Thoracic aorta (tissue), 2 donors: ENCODE measurements around the gene ABHD3. TPM values are rescaled to one million over a fixed set of nuclear protein-coding genes. Genes with fewer than 3 reads are reported as not detected.
"Not testable (repeated sequence)": the region's sequence is repeated elsewhere in the genome, so short reads cannot be mapped to it uniquely, and the experiment has no call there.

Experiments used
- ATAC-seq: fragments of 150-250 bp; one replicate; pipeline ENCODE4 v1.8.0; 2017; ENCODE audit warnings: low read depth; ENCODE audit not compliant: insufficient number of reproducible peaks, low FRiP score
- DNase-seq: peaks from one replicate; pipeline ENCODE4 v3.0.0-alpha.2; 2020; ENCODE audit warnings: low spot score
- H3K27ac ChIP-seq, 2 donors: fragments of 200-600 bp; sonication (generic); 1 replicate in 1 of 2; 2 replicates in 1 of 2; pipeline ENCODE4 v1.5.1; 2016; ENCODE audit warnings: mild to moderate bottlenecking in 2 of 2, moderate library complexity in 2 of 2
- H3K27me3 ChIP-seq: fragments of 200-600 bp; sonication (generic); replicated peaks from 2 replicates; pipeline ENCODE4 v1.6.0; 2016; ENCODE audit warnings: mild to moderate bottlenecking; ENCODE audit not compliant: insufficient read depth
- H3K36me3 ChIP-seq: fragments of 200-600 bp; sonication (generic); one replicate; pipeline ENCODE4 v1.5.1; 2016
- H3K4me1 ChIP-seq, 2 donors: fragments of 200-600 bp; sonication (generic); 1 replicate in 1 of 2; 2 replicates in 1 of 2; pipeline versions ENCODE4 v1.5.1 to v1.6.0; 2016; ENCODE audit warnings: low read depth in 2 of 2, mild to moderate bottlenecking in 1 of 2; ENCODE audit not compliant: control insufficient read depth in 1 of 2
- H3K4me3 ChIP-seq: fragments of 200-600 bp; sonication (generic); 2 replicates; pipeline ENCODE4 v1.5.1; 2016; ENCODE audit warnings: mild to moderate bottlenecking
- H3K9me3 ChIP-seq: fragments of 200-600 bp; sonication (generic); 2 replicates; pipeline ENCODE4 v1.5.1; 2016
- total RNA-seq, 2 donors: library from RNA; depleted of rRNA; stranded (reverse); fragments of >200 nt; gene quantifications; one replicate each; pipeline versions ENCODE4 v1.1.0 to v1.2.3, GENCODE V29; 2016
- TF ChIP-seq, protein P1 (sequence below): fragments of 200-600 bp; sonication (generic); IDR thresholded peaks from one replicate; pipeline ENCODE4 v1.5.1; 2019; ENCODE audit warnings: antibody characterized with exemption

The ABHD3 gene
- total RNA-seq, 2 donors from 2014 or later, result 8.5 to 14.4 TPM

DNA sequence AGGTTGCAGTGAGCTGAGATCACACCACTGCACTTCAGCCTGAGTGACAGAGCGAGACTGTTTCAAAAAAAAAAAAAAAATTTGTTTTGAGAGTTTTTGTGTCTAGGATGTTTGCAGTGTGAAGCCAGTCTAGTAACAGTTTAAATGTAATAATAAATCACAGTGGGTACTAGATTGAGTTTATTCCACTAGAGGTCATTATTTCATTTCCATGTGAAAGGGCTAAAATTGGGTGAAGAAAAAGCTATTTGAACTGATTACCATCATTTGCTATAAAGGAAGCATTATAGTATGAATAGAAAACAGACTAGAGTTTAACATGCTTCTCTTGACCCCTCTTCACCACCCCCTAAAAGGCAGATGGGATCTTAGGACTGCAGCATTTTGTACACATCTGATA, 72.2 kb downstream of the ABHD3 start:
- Histone ChIP-seq H3K4me1 (no peaks in the 10 kb centered on the region), H3K4me3 (no peak overlapping the region), H3K27me3 (no peaks in the 10 kb centered on the region), H3K27ac (no peak overlapping the region), H3K36me3 (peaks cover 15% of the 10 kb centered on the region), H3K9me3 (no peaks in the 10 kb centered on the region)
- ATAC-seq (no peak), DNase-seq (no peak)
- TF ChIP-seq, protein P1, sequence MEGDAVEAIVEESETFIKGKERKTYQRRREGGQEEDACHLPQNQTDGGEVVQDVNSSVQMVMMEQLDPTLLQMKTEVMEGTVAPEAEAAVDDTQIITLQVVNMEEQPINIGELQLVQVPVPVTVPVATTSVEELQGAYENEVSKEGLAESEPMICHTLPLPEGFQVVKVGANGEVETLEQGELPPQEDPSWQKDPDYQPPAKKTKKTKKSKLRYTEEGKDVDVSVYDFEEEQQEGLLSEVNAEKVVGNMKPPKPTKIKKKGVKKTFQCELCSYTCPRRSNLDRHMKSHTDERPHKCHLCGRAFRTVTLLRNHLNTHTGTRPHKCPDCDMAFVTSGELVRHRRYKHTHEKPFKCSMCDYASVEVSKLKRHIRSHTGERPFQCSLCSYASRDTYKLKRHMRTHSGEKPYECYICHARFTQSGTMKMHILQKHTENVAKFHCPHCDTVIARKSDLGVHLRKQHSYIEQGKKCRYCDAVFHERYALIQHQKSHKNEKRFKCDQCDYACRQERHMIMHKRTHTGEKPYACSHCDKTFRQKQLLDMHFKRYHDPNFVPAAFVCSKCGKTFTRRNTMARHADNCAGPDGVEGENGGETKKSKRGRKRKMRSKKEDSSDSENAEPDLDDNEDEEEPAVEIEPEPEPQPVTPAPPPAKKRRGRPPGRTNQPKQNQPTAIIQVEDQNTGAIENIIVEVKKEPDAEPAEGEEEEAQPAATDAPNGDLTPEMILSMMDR, result no peak

DNA sequence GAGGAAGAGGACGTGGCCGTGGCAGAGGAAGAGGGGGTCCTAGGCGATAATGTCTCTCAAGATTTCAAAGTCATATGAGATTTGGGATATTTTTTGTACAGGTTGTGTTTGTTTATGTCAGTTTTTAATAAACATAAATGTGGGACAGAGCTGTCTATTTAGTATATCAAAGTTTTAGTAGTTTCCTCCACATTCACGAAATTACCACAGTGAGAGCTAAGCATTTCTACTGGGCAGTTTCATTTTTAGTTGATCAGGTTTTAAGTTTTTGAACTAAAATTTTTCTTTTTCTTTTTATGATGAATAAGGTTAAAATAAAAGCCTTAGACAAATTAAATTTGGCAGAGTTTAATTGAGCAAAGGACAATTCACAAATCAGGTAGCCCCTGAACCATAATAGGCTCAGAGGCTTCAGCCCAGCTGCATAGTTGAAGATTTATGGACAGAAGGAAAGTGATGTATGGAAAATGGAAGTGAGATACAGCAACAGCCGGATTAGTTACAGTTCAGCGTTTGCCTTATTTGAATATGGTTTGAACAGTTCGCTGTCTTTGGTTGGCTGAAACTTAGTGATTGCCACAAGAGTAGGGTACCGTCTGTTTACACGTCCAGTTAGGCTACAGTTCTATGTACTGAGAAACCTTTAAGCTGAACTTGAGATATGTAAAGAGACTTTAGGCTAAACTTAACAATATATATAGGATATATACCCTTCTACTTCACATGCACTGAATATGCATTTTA, 75.3 kb downstream of the ABHD3 start:
- Histone ChIP-seq H3K9me3 (no peaks in the 10 kb centered on the region), H3K27ac (no peak overlapping the region), H3K27me3 (no peaks in the 10 kb centered on the region), H3K36me3 (peaks cover 29% of the 10 kb centered on the region), H3K4me3 (no peak overlapping the region), H3K4me1 (no peaks in the 10 kb centered on the region)
- DNase-seq (no peak), ATAC-seq (no peak)
- TF ChIP-seq, protein P1, result no peak

DNA sequence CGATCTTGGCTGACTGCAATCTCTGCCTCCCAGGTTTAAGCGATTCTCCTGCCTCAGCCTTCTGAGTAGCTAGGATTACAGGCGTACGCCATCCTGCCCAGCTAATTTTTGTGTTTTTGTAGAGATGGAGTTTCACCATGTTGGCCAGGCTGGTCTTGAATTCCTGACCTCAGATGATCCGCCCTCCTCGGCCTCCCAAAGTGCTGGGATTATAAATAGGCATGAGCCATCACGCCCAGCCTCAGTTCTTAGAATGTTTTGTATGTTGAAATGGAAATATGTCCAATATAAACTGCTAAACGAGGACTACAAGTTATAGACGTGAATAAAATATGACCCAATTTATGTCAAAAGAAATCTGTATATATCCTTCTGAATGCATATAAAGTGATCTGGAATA, 82.9 kb downstream of the ABHD3 start:
- ATAC-seq, result peak; percentile 50
- Histone ChIP-seq H3K27ac (peak overlapping the region; percentile 44 to 75), H3K36me3 (peaks cover 27% of the 10 kb centered on the region), H3K4me3 (peak overlapping the region; percentile 8)
- not testable (repeated sequence) for H3K9me3 ChIP-seq, DNase-seq, H3K27me3 ChIP-seq, H3K4me1 ChIP-seq

DNA sequence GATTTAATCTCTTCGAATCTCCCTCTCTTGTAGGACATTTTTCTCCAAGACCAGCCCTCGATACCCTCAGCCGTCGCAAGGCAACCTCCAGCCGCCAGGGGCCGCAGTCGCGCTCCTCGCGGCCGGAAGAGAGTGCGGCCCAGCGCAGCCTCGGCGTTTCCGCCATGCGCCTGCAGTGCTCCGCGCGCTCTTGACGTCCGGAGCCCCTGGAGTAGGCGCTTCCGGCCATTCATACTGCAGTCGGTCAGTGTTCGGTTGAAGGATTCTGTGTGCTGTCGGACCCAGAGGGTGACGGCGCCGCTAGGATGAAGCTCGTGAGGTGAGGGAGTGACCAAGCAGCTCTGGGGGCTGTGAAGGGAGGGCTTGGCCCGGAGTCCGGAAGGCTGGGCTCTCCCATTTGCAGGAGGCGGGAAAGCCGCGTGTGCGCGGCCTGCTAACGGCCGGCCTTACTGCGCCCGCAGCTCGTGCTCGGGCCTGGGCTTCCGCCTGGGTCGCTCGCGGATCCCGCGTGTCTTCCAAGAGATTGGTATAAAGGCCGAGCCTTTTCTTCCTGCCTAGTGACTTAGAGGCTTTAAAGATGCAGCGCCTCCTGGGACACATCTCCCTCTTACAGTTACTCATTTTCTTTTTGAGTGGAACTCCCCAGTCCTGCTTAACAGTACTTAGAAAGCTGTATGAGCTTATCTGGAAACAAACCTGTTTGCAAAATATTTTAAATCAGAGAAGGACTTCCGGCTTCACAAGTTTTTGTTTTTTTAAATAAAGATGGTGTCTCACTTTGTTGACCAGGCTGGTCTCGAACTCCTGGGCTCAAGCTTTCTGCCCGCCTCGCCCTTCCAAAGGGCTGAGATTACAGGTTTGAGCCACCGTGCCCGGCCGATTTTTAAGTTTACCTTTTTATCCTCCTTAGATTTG, 92.2 kb downstream of the ABHD3 start, which contains the start of gene SNRPD1:
Gene SNRPD1, plus strand, starts transcription at position 190 of the 915 bp plus-strand sequence. Its CDS starts 116 bp downstream, at position 306.
- no peaks in the 10 kb centered on the region for H3K9me3 ChIP-seq
- peak within 1 kb of the TSS; percentile 53 to 76 for H3K27ac ChIP-seq
- TF ChIP-seq, protein P1, result peak; percentile 93
- peaks cover 7 to 10% of the 10 kb centered on the region in 2 donors for H3K4me1 ChIP-seq
- no peaks in the 10 kb centered on the region for H3K36me3 ChIP-seq
- no peaks in the 10 kb centered on the region for H3K27me3 ChIP-seq
- peak; percentile 75 for ATAC-seq
- DNase-seq, result peak; percentile 29
- peak within 1 kb of the TSS; percentile 81 for H3K4me3 ChIP-seq

DNA sequence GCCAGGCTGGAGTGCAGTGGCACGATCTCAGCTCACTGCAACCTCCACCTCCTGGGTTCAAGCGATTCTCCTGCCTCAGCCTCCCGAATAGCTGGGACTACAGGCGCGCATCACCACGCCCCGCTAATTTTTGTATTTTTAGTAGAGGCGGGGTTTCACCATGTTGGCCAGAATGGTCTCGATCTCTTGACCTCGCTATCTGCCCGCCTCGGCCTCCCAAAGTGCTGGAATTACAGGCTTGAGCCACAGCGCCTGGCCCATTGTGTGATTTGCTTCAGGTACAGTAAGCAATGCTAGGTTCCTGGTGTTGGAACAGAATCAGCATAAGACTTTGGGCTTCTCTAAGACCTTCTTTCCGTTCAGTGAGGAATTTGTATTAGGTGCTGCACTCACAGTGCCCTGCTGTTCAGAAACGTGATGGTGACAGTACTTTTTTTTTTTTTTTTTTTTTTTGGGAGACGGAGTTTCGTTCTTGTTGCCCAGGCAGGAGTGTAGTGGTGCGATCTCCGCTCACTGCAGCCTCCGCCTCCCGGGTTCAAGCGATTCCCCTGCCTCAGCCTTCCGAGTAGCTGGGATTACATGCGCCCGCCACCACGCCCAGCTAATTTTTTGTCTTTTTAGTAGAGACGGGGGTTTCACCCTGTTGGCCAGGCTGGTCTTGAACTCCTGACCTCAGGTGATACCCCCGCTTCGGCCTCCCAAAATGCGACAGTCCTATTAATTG, 93.0 kb downstream of the ABHD3 start:
- peak overlapping the region; percentile 81 for H3K4me3 ChIP-seq
- H3K4me1 ChIP-seq, H3K9me3 ChIP-seq, ATAC-seq, H3K27me3 ChIP-seq, H3K36me3 ChIP-seq, DNase-seq: not testable (repeated sequence)
- peak overlapping the region; percentile 53 to 76 for H3K27ac ChIP-seq
